ENCODE data around the gene NTRK3. TPM values are rescaled to one million over a fixed set of nuclear protein-coding genes. Genes with fewer than 3 reads are reported as not detected.

NTRK3 gene
- total and polyA plus RNA-seq, 2 of the 13 experiments (the other 11 are each of a cell fraction or from before 2014, with no cell fraction given), result not detected

DNA sequence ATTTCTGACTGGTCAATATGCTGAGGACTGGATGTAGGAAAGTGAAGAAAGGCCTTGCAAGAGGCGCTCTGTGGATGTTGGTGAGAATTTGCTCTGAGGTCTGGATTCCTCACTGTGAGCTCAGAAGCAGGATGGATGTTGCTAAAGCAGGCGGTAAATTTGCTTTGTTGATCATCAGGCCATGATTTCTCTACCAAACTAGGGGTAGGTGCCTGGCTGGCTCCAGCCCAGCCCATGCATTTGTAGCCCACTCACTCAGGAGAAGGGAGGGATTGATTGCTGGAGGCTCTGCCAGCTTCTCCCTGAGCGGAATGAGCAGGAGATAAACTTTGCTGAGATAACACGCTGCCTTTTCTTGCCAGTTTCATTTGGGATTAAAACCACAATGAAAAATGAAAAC is 44.3 kb upstream of the NTRK3 start:
- Histone ChIP-seq H3K79me2 (ENCODE audit: insufficient read depth, low read length) (no peaks in the 10 kb centered on the region), H3K9me3 (ENCODE audit: low read length) (no peaks in the 10 kb centered on the region), H3K4me3 (replicated peaks in 1 of 3; ENCODE audit: insufficient read depth in 1 of 3, low read depth in 2 of 3, low read length in 3 of 3) (no peak overlapping the region), H3K27ac (ENCODE audit: extremely low read length, insufficient read depth, low read length) (no peak overlapping the region), H3K36me3 (replicated peaks in 1 of 2; ENCODE audit: control insufficient read depth in 1 of 2, insufficient read depth in 2 of 2, low read length in 2 of 2) (no peaks in the 10 kb centered on the region), H3K9ac (ENCODE audit: insufficient read depth, low read depth, low read length) (no peak overlapping the region), H3K4me1 (ENCODE audit: insufficient read depth, low read length) (no peaks in the 10 kb centered on the region), H3K4me2 (ENCODE audit: low read depth, low read length) (no peak overlapping the region), H4K20me1 (ENCODE audit: insufficient read depth, low read length) (no peaks in the 10 kb centered on the region), H2AFZ (ENCODE audit: low read length) (no peak overlapping the region), H3K27me3 (ENCODE audit: control insufficient read depth in 1 of 2, insufficient read depth in 2 of 2, low read length in 2 of 2) (peaks cover 0 to 15% of the 10 kb centered on the region in 2 experiments; a peak in 3 of 5 replicates)
- no peak for ATAC-seq
- FAIRE-seq, result no peak
- CTCF ChIA-PET (ENCODE audit: low intra/inter-chr PET ratio, low total read pairs), result no interaction called here
- no TSS peak for BruUV-seq (replicated peaks)
- POLR2A ChIA-PET, result no interaction called here
- intact Hi-C loops (cut with micrococcal nuclease; ENCODE audit: unreplicated experiment), result no loop called here
- TF ChIP-seq TCF7L2 (IDR thresholded peaks at IDR 0.05; ENCODE audit: low read depth, low read length) (no peak), NCOA1 (CRISPR knock-in tag; IDR thresholded peaks at IDR 0.05) (no peak), ZNF256 (CRISPR knock-in tag; conservative IDR thresholded peaks at IDR 0.05) (no peak), STAG1 (CRISPR knock-in tag; IDR thresholded peaks at IDR 0.05) (no peak), BRCA1 (CRISPR knock-in tag; IDR thresholded peaks at IDR 0.05) (no peak)
- in situ Hi-C loops (cut with HindIII; ENCODE audit: extremely low pct_ligation_motif_present, low pct_unique_long_range_greater_than_20kb), result no loop called here
- 15% methylated on average over 4 of the region's 4 CpGs for WGBS (ENCODE audit: low lambda C conversion rate)
- DNase-seq (ENCODE audit: low spot score), result no peak

DNA sequence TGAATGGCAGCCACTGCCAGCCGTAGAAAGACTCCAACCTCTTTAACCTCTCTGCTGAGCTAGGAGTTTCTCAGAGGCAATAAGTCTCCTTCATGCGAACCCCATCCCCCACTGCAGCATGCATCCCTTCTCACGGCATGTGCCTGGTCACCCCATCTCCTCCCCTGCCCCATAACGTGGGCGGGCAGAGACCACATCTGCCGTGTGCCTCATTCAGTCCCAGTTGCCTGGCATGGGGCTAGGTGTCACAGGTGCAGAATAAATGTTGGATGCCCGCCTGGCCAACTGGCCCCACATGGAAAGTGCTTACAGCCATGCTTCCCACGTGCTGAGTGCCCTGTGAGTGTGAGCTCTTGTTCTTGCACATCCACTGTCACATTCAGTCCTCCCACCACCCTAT is 43.5 kb upstream of the NTRK3 start:
- H3K79me2 ChIP-seq (ENCODE audit: insufficient read depth, low read length), result no peaks in the 10 kb centered on the region
- H3K4me2 ChIP-seq (ENCODE audit: low read depth, low read length), result no peak overlapping the region
- no peak for TF ChIP-seq MED13 (CRISPR knock-in tag; IDR thresholded peaks at IDR 0.05)
- TF ChIP-seq, protein P1, sequence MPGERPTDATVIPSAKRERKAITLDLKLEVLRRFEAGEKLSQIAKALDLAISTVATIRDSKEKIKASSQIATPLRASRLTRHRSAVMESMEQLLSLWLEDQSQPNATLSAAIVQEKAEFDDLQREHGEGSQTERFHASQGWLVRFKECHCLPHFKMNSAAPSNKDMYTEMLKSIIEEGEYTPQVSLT (CRISPR knock-in tag; IDR thresholded peaks at IDR 0.05; ENCODE audit: borderline replicate concordance, low read depth), result no peak
- TF ChIP-seq REL (CRISPR knock-in tag; conservative IDR thresholded peaks at IDR 0.05), result no peak
- TF ChIP-seq, protein P2, sequence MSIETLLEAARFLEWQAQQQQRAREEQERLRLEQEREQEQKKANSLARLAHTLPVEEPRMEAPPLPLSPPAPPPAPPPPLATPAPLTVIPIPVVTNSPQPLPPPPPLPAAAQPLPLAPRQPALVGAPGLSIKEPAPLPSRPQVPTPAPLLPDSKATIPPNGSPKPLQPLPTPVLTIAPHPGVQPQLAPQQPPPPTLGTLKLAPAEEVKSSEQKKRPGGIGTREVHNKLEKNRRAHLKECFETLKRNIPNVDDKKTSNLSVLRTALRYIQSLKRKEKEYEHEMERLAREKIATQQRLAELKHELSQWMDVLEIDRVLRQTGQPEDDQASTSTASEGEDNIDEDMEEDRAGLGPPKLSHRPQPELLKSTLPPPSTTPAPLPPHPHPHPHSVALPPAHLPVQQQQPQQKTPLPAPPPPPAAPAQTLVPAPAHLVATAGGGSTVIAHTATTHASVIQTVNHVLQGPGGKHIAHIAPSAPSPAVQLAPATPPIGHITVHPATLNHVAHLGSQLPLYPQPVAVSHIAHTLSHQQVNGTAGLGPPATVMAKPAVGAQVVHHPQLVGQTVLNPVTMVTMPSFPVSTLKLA (IDR thresholded peaks at IDR 0.05), result peak; percentile 50; the same call in 1 of the 2 replicates
- TF ChIP-seq ZNF20 (CRISPR knock-in tag; IDR thresholded peaks at IDR 0.05), result no peak
- H4K20me1 ChIP-seq (ENCODE audit: insufficient read depth, low read length), result no peaks in the 10 kb centered on the region
- BruUV-seq (replicated peaks), result no TSS peak
- DNase-seq (ENCODE audit: low spot score), result no peak
- no peak overlapping the region for H3K9ac ChIP-seq (ENCODE audit: insufficient read depth, low read depth, low read length)
- in situ Hi-C loops (cut with HindIII; ENCODE audit: extremely low pct_ligation_motif_present, low pct_unique_long_range_greater_than_20kb) (no loop called here), intact Hi-C loops (cut with micrococcal nuclease; ENCODE audit: unreplicated experiment) (no loop called here)
- no peak for FAIRE-seq
- H3K27ac ChIP-seq (ENCODE audit: extremely low read length, insufficient read depth, low read length), result no peak overlapping the region
- ATAC-seq, result no peak
- no peak overlapping the region for H2AFZ ChIP-seq (ENCODE audit: low read length)
- H3K36me3 ChIP-seq (replicated peaks in 1 of 2; ENCODE audit: control insufficient read depth in 1 of 2, insufficient read depth in 2 of 2, low read length in 2 of 2), result no peaks in the 10 kb centered on the region
- H3K4me1 ChIP-seq (ENCODE audit: insufficient read depth, low read length), result no peaks in the 10 kb centered on the region
- ChIA-PET POLR2A (no interaction called here), CTCF (ENCODE audit: low intra/inter-chr PET ratio, low total read pairs) (no interaction called here)
- H3K9me3 ChIP-seq (ENCODE audit: low read length), result no peaks in the 10 kb centered on the region
- WGBS (ENCODE audit: low lambda C conversion rate), result 0% methylated on average over 2 of the region's 8 CpGs
- H3K4me3 ChIP-seq (replicated peaks in 1 of 3; ENCODE audit: insufficient read depth in 1 of 3, low read depth in 2 of 3, low read length in 3 of 3), result no peak overlapping the region
- peaks cover 0 to 15% of the 10 kb centered on the region in 2 experiments; a peak in 3 of 5 replicates for H3K27me3 ChIP-seq (ENCODE audit: control insufficient read depth in 1 of 2, insufficient read depth in 2 of 2, low read length in 2 of 2)
